ENCODE data around the gene MTURN. TPM values are rescaled to one million over a fixed set of nuclear protein-coding genes. Genes with fewer than 3 reads are reported as not detected.

MTURN gene
- total and polyA plus RNA-seq, 10 of the 15 experiments (the other 5 are each of a cell fraction or from before 2014, with no cell fraction given): 0.52 to 5.0 (median 3.3) TPM

- Histone ChIP-seq H3K4me3 (no peak overlapping the region), H3K4me1 (ENCODE audit: control insufficient read depth, insufficient read depth, low read length) (peaks cover 15% of the 10 kb centered on the region), H3K9me3 (replicated peaks; ENCODE audit: control insufficient read depth, insufficient read depth, low read length) (no peaks in the 10 kb centered on the region; the same call in 2 of the 3 replicates), H2AFZ (ENCODE audit: control insufficient read depth, low read depth, low read length) (no peak overlapping the region), H3K27ac (ENCODE audit: control insufficient read depth, insufficient read depth) (no peak overlapping the region), H3K79me2 (ENCODE audit: control insufficient read depth, insufficient read depth, low read length) (no peaks in the 10 kb centered on the region), H3K4me2 (ENCODE audit: control insufficient read depth, insufficient read depth) (no peak overlapping the region), H3K9ac (ENCODE audit: control insufficient read depth, insufficient read depth, low read length) (no peak overlapping the region), H3K27me3 (replicated peaks in 1 of 2; ENCODE audit: control insufficient read depth in 2 of 2, insufficient read depth in 2 of 2, low read length in 1 of 2) (no peaks in the 10 kb centered on the region), H4K20me1 (ENCODE audit: control insufficient read depth, insufficient read depth) (no peaks in the 10 kb centered on the region), H3K36me3 (ENCODE audit: control insufficient read depth in 2 of 2, insufficient read depth in 2 of 2, low read length in 1 of 2) (no peaks in the 10 kb centered on the region)
- intact Hi-C loops (cut with micrococcal nuclease; ENCODE audit: unreplicated experiment): no loop called here
- in situ Hi-C loops (cut with MboI): no loop called here
- WGBS (ENCODE audit: insufficient coverage, insufficient replicate concordance, low lambda C conversion rate, missing lambda C conversion rate): 94% methylated on average over 4 of the region's 4 CpGs
- ChIA-PET POLR2A (interaction anchor here (0.8 kb wide), 1 partner anchor 26 kb away, joined by 3 read pairs; no protein-coding TSS in a partner anchor), CTCF (no interaction called here), SMC1A (ENCODE audit: uncharacterized antibody, unreplicated experiment) (interaction anchor here (0.7 to 1.9 kb wide), 9 partner anchors 8 to 67 kb away, joined by 3 to 6 read pairs (median 3); no protein-coding TSS in a partner anchor), RAD21 (ENCODE audit: unreplicated experiment) (no interaction called here)
- no peak for FAIRE-seq
- ATAC-seq: no peak
- BruUV-seq (replicated peaks): no TSS peak
- no peak for DNase-seq (ENCODE audit: low read depth, low spot score)
- TF ChIP-seq LARP7 (IDR thresholded peaks at IDR 0.05) (no peak), IKZF1 (conservative IDR thresholded peaks at IDR 0.05) (no peak), CHD1 (IDR thresholded peaks at IDR 0.05; ENCODE audit: low read depth, low read length) (no peak), ZNF207 (IDR thresholded peaks at IDR 0.05; ENCODE audit: borderline replicate concordance) (no peak), TARDBP (IDR thresholded peaks at IDR 0.05; ENCODE audit: borderline replicate concordance) (no peak), NR2F1 (conservative IDR thresholded peaks at IDR 0.05) (no peak), SKIL (IDR thresholded peaks at IDR 0.05; ENCODE audit: low read depth, poor library complexity, severe bottlenecking) (no peak), ZBTB33 (IDR thresholded peaks at IDR 0.05) (no peak), MEF2A (IDR thresholded peaks at IDR 0.05; ENCODE audit: insufficient read depth, low read depth, low read length) (no peak), MEF2B (IDR thresholded peaks at IDR 0.05; ENCODE audit: partially characterized antibody, poor library complexity, severe bottlenecking) (no peak), NR2C1 (IDR thresholded peaks at IDR 0.05) (no peak), ZNF687 (IDR thresholded peaks at IDR 0.05) (no peak), ZNF24 (IDR thresholded peaks at IDR 0.05) (no peak), BMI1 (IDR thresholded peaks at IDR 0.05; ENCODE audit: borderline replicate concordance) (no peak), ZBED1 (IDR thresholded peaks at IDR 0.05; ENCODE audit: borderline replicate concordance) (no peak), FOXM1 (IDR thresholded peaks at IDR 0.05; ENCODE audit: low read depth, low read length) (no peak), RBBP5 (conservative IDR thresholded peaks at IDR 0.05) (no peak), SPI1 (IDR thresholded peaks at IDR 0.05; ENCODE audit: borderline replicate concordance, insufficient read depth, low read depth, low read length) (no peak), YY1 (IDR thresholded peaks at IDR 0.05; ENCODE audit: low read depth, low read length) (no peak)
Measured at GRCh38 chr7:30206491-30206890, 71.7 kb downstream of the MTURN start.

Measured in GM12878 (cell line).